ENCODE data around the gene USP32. TPM values are rescaled to one million over a fixed set of nuclear protein-coding genes. Genes with fewer than 3 reads are reported as not detected.

Gene USP32
- polyA plus RNA-seq, 3 donors = 6.3 to 20.9 (median 17.3) TPM

DNA sequence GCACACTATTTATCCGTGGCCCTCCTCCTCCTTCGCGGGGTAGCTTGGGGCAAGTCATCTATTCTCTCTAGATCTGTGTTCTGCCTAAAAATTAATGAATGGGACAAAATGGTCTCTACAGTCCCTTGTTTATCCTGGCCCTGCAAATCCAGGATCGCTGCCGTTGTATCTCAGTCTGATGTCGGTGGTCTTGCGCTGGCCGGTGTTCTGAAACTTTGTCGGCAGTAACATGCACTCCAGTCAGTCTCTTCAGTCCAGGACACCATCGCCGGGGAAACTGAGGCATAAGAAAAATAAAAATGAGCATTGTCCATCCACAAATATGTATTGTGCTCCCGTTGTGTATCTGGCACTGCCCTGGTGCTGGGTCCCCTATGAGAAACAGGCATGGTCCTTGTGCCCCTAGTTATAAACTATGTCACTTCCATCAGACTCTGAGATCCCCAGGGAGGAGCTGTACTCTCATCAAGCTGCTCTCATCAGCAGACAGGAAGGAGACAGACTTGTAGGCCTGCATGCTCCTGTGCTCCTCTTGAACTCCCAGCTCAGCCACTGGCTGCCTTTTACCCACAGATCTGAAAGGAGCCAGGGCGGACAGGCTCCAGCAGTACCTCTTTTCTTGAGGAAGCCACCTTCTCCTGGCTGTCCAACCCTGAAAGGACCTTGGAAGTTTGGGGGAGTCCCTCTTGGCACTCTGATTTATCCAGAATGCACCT lies 255.8 kb downstream of the USP32 start:
- no peak overlapping the region for H3K27ac ChIP-seq (ENCODE audit: low read depth, low read length)
- WGBS, 3 donors = 69 to 81% (median 69%) methylated on average over 13 of the region's 13 CpGs

- 1 to 3% (median 2%) methylated on average over 54 of the region's 54 CpGs for WGBS, 3 donors
- H3K27ac ChIP-seq (ENCODE audit: low read depth, low read length) = no peak overlapping the region
These were observed 256.6 kb downstream of the USP32 start for GRCh38 chr17:60135151-60135950.

- no peak overlapping the region for H3K27ac ChIP-seq (ENCODE audit: low read depth, low read length)
- WGBS, 3 donors = 7 to 10% (median 9%) methylated on average over 16 of the region's 16 CpGs
These were observed 257.4 kb downstream of the USP32 start for GRCh38 chr17:60134396-60135150.

DNA sequence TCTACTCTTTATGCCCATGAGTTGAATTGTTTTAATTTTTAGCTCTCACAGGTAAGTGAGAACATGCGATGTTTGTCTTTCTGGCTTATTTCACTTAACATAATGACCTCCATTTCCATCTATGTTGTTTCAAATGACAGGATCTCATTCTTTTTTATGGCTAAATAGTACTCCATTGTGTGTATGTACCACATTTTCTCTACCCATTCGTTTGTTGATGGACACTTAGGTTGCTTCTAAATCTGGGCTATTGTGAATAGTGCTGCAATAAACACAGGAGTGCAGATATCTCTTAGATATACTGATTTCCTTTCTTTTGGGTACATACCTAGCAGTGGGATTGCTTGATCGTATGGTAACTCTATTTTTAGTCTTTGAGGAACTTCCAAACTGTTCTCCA lies 261.5 kb downstream of the USP32 start:
- H3K27ac ChIP-seq (ENCODE audit: low read depth, low read length) = no peak overlapping the region
- WGBS, 3 donors = 83 to 89% (median 86%) methylated on average over 3 of the region's 3 CpGs

DNA sequence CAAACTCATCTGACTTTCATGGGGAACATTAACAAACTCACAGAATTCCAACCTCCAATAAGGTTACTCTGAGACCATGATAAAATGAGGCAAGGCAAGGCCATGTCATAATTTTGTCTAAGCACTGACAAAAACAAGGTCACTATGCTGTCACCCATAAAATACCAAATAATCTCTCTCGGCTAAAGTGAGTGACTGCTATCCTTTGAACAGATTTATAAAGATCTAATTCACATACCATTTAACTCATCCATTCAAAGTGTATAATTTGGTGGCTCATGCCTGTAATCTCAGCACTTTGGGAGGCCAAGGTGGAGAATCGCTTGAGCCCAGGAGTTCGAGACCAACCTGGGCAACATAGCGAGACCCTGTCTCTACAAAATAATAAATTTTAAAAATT lies 262.8 kb downstream of the USP32 start:
- no peak overlapping the region for H3K27ac ChIP-seq (ENCODE audit: low read depth, low read length)
- WGBS, 3 donors = 85 to 93% (median 91%) methylated on average over 4 of the region's 4 CpGs

Other genes with a start within 250 kb of the USP32 start
- gene CA4, start 242.2 kb downstream of the USP32 start, polyA plus RNA-seq = 10 to 100 TPM; 12.3 to 57.0 (median 37.7) TPM
- gene CHCT1, start 30.4 kb upstream of the USP32 start, polyA plus RNA-seq = under 1 TPM in 2 of 3 donors, not detected in 1; 0.07 to 0.24 TPM
- 10 to 100 TPM in 2 of 3 donors, 1 to 10 TPM in 1; 4.6 to 12.6 (median 12.2) TPM for gene APPBP2, start 134.1 kb upstream of the USP32 start, polyA plus RNA-seq
- gene PPM1D, start 208.1 kb upstream of the USP32 start, polyA plus RNA-seq = 1 to 10 TPM; 3.3 to 8.2 (median 7.0) TPM

Data from adipose tissue (tissue), 3 donors.